Upper lobe of left lung (tissue), 4 donors: ENCODE results near the gene CAMK1D.

Experiments used
- EP300 ChIP-seq, 4 donors: sonication (generic); formaldehyde crosslinking; IDR thresholded peaks; one replicate each; pipeline ENCODE4 v1.5.1; 2017; ENCODE audit warnings: antibody characterized with exemption in 4 of 4, control low read depth in 2 of 4
- POLR2A ChIP-seq, 4 donors: fragments of 450-650 bp; IDR thresholded peaks; one replicate each; pipeline ENCODE4 v1.5.1; 2016 to 2017; ENCODE audit warnings: antibody characterized with exemption in 4 of 4, mild to moderate bottlenecking in 2 of 4
- TF ChIP-seq, protein P1 (sequence below), 6 experiments: fragments of 450-650 bp in 4 of 6; fragments of 200-600 bp in 2 of 6; sonication (generic) in 2 of 6; IDR thresholded peaks; one replicate each; pipeline ENCODE4 v1.5.1; 2016 to 2019; ENCODE audit warnings: antibody characterized with exemption in 6 of 6

DNA sequence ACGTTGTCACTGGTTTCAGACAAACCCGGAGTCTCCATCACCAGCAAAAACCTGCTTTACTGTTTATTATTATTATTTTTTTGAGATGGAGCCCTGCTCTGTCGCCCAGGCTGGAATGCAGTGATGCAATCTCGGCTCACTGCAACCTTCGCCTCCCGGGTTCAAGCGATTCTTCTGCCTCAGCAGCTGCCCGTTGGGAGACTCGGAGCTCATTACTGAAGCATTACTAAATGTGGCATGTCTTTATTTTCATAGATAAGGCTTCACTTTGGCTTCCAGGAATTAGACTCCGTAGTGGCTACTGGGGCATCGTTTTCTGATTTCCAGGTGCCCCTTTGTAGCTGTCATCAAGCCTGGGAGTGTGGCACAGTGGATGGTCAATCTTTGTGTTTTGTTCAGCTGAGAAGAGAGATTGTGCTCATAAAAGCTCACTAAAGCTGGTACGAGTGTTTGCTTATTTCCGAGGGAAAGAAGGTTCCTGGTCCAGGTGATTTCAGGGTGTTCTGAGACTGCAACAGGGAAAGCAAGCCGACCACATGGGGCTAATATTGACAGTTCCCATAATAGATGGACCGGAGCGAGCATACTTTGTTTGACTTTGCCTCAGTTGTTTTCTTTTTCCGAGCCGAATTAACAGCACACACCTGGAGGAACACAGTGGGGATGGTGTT lies 163.1 kb downstream of the CAMK1D start:
- TF ChIP-seq, protein P1, sequence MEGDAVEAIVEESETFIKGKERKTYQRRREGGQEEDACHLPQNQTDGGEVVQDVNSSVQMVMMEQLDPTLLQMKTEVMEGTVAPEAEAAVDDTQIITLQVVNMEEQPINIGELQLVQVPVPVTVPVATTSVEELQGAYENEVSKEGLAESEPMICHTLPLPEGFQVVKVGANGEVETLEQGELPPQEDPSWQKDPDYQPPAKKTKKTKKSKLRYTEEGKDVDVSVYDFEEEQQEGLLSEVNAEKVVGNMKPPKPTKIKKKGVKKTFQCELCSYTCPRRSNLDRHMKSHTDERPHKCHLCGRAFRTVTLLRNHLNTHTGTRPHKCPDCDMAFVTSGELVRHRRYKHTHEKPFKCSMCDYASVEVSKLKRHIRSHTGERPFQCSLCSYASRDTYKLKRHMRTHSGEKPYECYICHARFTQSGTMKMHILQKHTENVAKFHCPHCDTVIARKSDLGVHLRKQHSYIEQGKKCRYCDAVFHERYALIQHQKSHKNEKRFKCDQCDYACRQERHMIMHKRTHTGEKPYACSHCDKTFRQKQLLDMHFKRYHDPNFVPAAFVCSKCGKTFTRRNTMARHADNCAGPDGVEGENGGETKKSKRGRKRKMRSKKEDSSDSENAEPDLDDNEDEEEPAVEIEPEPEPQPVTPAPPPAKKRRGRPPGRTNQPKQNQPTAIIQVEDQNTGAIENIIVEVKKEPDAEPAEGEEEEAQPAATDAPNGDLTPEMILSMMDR (IDR thresholded peaks at IDR 0.05), result no peak
- TF ChIP-seq EP300 (IDR thresholded peaks at IDR 0.05) (no peak), POLR2A (IDR thresholded peaks at IDR 0.05) (no peak)
